GM12865 (cell line): ENCODE measurements around the gene LRRC27.

Source experiments
- DNase-seq: peaks from one replicate; pipeline ENCODE4 v3.0.0; 2010; ENCODE audit warnings: low read depth
- H3K4me3 ChIP-seq: 2 replicates; pipeline ENCODE4 v1.5.1; 2011; ENCODE audit warnings: mild to moderate bottlenecking, low read depth, low read length, control low read depth
- TF ChIP-seq, protein P1 (sequence below): IDR thresholded peaks from 2 replicates; pipeline ENCODE4 v1.5.1; 2011; ENCODE audit warnings: low read length, control low read depth, low read depth, inconsistent platforms; ENCODE audit not compliant: insufficient read depth; ENCODE audit errors: missing control alignments

Gene LRRC27

GRCh38 chr10:132400547-132401151, 68.7 kb downstream of the LRRC27 start:
- TF ChIP-seq, protein P1, sequence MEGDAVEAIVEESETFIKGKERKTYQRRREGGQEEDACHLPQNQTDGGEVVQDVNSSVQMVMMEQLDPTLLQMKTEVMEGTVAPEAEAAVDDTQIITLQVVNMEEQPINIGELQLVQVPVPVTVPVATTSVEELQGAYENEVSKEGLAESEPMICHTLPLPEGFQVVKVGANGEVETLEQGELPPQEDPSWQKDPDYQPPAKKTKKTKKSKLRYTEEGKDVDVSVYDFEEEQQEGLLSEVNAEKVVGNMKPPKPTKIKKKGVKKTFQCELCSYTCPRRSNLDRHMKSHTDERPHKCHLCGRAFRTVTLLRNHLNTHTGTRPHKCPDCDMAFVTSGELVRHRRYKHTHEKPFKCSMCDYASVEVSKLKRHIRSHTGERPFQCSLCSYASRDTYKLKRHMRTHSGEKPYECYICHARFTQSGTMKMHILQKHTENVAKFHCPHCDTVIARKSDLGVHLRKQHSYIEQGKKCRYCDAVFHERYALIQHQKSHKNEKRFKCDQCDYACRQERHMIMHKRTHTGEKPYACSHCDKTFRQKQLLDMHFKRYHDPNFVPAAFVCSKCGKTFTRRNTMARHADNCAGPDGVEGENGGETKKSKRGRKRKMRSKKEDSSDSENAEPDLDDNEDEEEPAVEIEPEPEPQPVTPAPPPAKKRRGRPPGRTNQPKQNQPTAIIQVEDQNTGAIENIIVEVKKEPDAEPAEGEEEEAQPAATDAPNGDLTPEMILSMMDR: no peak
- no peak for DNase-seq
- no peak overlapping the region for H3K4me3 ChIP-seq

DNA sequence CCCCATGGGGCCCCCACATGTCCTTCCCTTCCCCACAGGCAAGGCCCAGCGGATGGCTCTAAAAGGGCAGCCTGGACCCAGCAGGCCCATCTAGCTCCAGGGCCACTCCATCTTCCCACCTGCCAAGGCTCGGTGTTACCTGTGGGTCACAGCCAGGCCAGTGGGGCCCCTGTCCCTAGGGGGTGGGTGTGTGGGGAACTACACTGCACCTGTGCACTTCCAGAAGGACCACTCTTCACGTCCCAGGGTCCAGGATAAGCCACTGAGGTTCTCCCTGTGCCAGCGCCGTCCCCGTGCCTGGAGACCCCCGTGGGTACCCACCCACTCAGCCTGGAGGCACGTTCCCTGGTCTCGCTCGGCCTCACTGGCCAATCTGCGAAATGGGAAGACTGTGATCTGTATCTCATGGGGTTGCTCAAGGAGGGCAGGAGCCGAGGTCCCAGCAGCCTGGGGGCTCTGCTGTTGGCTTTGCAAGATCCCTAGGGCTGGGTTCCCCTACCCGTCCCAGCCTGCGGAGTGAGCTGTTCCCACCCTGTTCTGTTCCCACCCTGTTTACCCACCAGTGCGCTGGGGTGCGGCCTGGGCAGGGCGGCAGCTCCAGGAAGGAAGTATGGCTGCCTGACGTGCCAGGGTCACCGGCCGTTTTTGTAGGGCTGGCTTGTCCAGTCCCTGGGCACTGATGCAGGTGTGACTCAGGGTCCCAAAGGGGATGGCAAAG, 69.6 kb downstream of the LRRC27 start:
- DNase-seq: no peak
- no peak overlapping the region for H3K4me3 ChIP-seq
- TF ChIP-seq, protein P1: no peak

- TF ChIP-seq, protein P1: no peak
- DNase-seq: no peak
- no peak overlapping the region for H3K4me3 ChIP-seq
These were observed 70.8 kb downstream of the LRRC27 start for GRCh38 chr10:132402781-132403241.

GRCh38 chr10:132403511-132404168, 71.6 kb downstream of the LRRC27 start:
- no peak for DNase-seq
- TF ChIP-seq, protein P1: no peak
- H3K4me3 ChIP-seq: no peak overlapping the region

DNA sequence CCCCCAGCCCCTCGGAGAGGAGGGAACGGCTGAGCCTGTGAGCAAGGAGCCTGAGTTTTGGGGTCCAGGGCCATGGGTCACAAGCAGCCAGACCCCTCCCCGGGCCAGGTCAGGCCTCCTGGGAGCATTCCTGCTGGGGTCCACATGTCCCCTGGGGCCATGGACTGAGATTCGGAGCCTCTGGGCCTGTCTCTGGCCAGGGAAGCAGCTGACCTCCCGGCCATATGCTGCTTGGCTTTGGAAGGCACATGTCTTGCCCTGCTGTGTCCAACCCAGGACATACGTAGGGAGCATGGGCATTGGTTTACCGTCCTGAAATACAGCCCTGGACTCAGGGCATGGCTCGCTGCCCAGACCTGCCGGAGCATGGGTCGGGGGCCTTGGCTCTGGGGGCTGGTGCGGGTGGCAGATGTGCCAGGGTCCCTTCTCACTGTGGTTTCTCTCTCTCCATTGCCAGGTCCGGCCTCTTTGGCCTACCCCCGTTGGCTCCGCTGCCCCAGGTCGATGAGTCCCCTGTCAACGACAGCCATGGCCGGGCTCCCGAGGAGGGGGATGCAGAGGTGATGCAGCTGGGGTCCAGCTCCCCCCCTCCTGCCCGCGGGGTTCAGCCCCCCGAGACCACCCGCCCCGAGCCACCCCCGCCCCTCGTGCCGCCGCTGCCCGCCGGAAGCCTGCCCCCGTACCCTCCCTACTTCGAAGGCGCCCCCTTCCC, 72.3 kb downstream of the LRRC27 start:
- H3K4me3 ChIP-seq: no peak overlapping the region
- TF ChIP-seq, protein P1: no peak
- DNase-seq: no peak

DNA sequence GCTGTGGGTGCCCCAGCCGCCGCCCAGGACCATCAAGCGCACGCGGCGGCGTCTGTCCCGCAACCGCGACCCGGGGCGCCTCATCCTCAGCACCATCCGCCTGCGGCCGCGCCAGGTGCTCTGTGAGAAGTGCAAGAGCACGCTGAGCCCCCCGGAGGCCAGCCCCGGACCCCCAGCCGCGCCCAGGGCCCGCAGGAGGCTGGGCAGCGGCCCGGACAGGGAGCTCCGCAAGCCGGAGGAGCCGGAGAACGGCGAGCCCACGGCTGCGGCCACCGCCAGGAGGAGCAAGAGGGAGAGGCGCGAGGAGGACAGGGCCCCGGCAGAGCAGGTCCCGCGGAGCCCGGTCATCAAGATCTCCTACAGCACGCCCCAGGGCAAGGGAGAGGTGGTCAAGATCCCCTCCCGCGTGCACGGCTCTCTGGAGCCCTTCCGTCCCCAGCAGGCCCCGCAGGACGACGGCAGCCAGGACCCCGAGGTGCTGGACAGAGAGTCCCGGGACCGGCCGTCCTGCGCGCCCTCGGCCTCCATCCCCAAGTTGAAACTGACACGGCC, 73.0 kb downstream of the LRRC27 start:
- TF ChIP-seq, protein P1: no peak
- no peak overlapping the region for H3K4me3 ChIP-seq
- no peak for DNase-seq
